WTC11 (cell line): ENCODE results near the gene ZMYND8. TPM values are rescaled to one million over a fixed set of nuclear protein-coding genes. Genes with fewer than 3 reads are reported as not detected.
A peak's percentile ranks its signal among the peaks of the same experiment; 100 is the strongest.

Source experiments
- ATAC-seq: fragments of 200-7000 bp; cut with Tn5 transposase; 2 replicates; pipeline ENCODE4 v1.10.0; 2021; ENCODE audit warnings: mild to moderate bottlenecking, moderate library complexity
- CTCF ChIA-PET: fragments of 300-600 bp; sonication (Branson Sonifier 250); formaldehyde crosslinking; loops from one replicate; lab custom pipeline; 2021; ENCODE audit warnings: antibody characterized with exemption; lab: Charles Lee
- POLR2A ChIA-PET: fragments of 350-600 bp; sonication (Branson Sonifier 250); formaldehyde crosslinking; loops from one replicate; lab custom pipeline; 2021; ENCODE audit warnings: antibody characterized with exemption; lab: Charles Lee
- DNase-seq: peaks from one replicate; pipeline ENCODE4 v3.0.0; 2021; ENCODE audit warnings: low spot score
- H3K27ac Mint-ChIP-seq: 2 replicates; pipeline ENCODE4 v1.8.0; 2021; ENCODE audit warnings: mixed read lengths
- H3K27me3 Mint-ChIP-seq: 2 replicates; pipeline ENCODE4 v1.8.0; 2021; ENCODE audit warnings: low read depth, mild to moderate bottlenecking, moderate library complexity, mixed read lengths
- H3K36me3 Mint-ChIP-seq: 2 replicates; pipeline ENCODE4 v1.8.0; 2021; ENCODE audit warnings: mixed read lengths
- H3K4me1 Mint-ChIP-seq: 2 replicates; pipeline ENCODE4 v1.8.0; 2022; ENCODE audit warnings: mixed read lengths
- H3K4me3 Mint-ChIP-seq: 2 replicates; pipeline ENCODE4 v1.8.0; 2021; ENCODE audit warnings: mild to moderate bottlenecking, moderate library complexity, mixed read lengths
- H3K9me3 Mint-ChIP-seq: 2 replicates; pipeline ENCODE4 v1.8.0; 2021; ENCODE audit warnings: mixed read lengths
- ATF6 ChIP-seq: sonication (generic); formaldehyde crosslinking; IDR thresholded peaks from 2 replicates; pipeline ENCODE4 v1.8.1; 2023; ENCODE audit warnings: mild to moderate bottlenecking, missing genetic modification reagents
- E2F5 ChIP-seq: sonication (generic); formaldehyde crosslinking; IDR thresholded peaks from 2 replicates; pipeline ENCODE4 v1.8.1; 2022; ENCODE audit warnings: mild to moderate bottlenecking, moderate library complexity, missing genetic modification reagents
- ELF4 ChIP-seq: sonication (generic); formaldehyde crosslinking; IDR thresholded peaks from 2 replicates; pipeline ENCODE4 v1.8.1; 2022; ENCODE audit warnings: low read depth, mild to moderate bottlenecking, moderate library complexity, missing genetic modification reagents
- IRF2 ChIP-seq: sonication (generic); formaldehyde crosslinking; IDR thresholded peaks from 2 replicates; pipeline ENCODE4 v1.8.0; 2022; ENCODE audit warnings: low read depth, missing genetic modification reagents, borderline replicate concordance
- KAT7 ChIP-seq: sonication (generic); formaldehyde crosslinking; IDR thresholded peaks from 2 replicates; pipeline ENCODE4 v1.8.1; 2023; ENCODE audit warnings: missing genetic modification reagents, mild to moderate bottlenecking, borderline replicate concordance
- NFATC4 ChIP-seq: fragments of 250-450 bp; sonication (Bioruptor Pico); IDR thresholded peaks from 2 replicates; pipeline ENCODE4 v1.9.0; 2021; ENCODE audit warnings: mild to moderate bottlenecking
- SMAD4 ChIP-seq: sonication (generic); formaldehyde crosslinking; IDR thresholded peaks from 2 replicates; pipeline ENCODE4 v1.8.0; 2022; ENCODE audit warnings: mild to moderate bottlenecking, missing genetic modification reagents
- SOX15 ChIP-seq: fragments of 250-450 bp; sonication (Bioruptor Pico); IDR thresholded peaks from 2 replicates; pipeline ENCODE4 v1.9.0; 2021; ENCODE audit warnings: mild to moderate bottlenecking
- SP1 ChIP-seq: sonication (generic); formaldehyde crosslinking; conservative IDR thresholded peaks from 2 replicates; pipeline ENCODE4 v1.8.1; 2022; ENCODE audit warnings: missing genetic modification reagents
- STAT6 ChIP-seq: sonication (generic); formaldehyde crosslinking; conservative IDR thresholded peaks from 2 replicates; pipeline ENCODE4 v1.8.1; 2023; ENCODE audit warnings: mild to moderate bottlenecking, low read depth, missing genetic modification reagents, moderate library complexity
- TCF7 ChIP-seq: sonication (generic); formaldehyde crosslinking; IDR thresholded peaks from 2 replicates; pipeline ENCODE4 v1.8.0; 2022; ENCODE audit warnings: mild to moderate bottlenecking, low read depth, missing genetic modification reagents, moderate library complexity
- ZNF121 ChIP-seq: sonication (generic); formaldehyde crosslinking; IDR thresholded peaks from 2 replicates; pipeline ENCODE4 v1.8.0; 2023; ENCODE audit warnings: missing genetic modification reagents
- ZNF425 ChIP-seq: fragments of 250-450 bp; sonication (Bioruptor Pico); conservative IDR thresholded peaks from 2 replicates; pipeline ENCODE4 v1.9.0; 2021; ENCODE audit warnings: mild to moderate bottlenecking
- ZNF532 ChIP-seq: fragments of 250-450 bp; sonication (Bioruptor Pico); IDR thresholded peaks from 2 replicates; pipeline ENCODE4 v1.9.0; 2021; ENCODE audit warnings: mild to moderate bottlenecking, borderline replicate concordance
- ZSCAN18 ChIP-seq: fragments of 250-450 bp; sonication (Bioruptor Pico); IDR thresholded peaks from 2 replicates; pipeline ENCODE4 v2.1.2; 2022; ENCODE audit warnings: mild to moderate bottlenecking, moderate library complexity
- total RNA-seq: library from RNA; stranded (reverse); gene quantifications from 3 replicates; pipeline ENCODE4 v1.2.3, GENCODE V29; 2021

The ZMYND8 gene
- total RNA-seq, 1 experiment from 2014 or later = 114 TPM

- Mint-ChIP-seq H3K4me1 (0 out of 2 replicates have a peak, but pooled peaks cover 3% of the 10 kb centered on the region), H3K36me3 (no peaks in the 10 kb centered on the region), H3K4me3 (no peak overlapping the region), H3K9me3 (peaks cover 26% of the 10 kb centered on the region), H3K27me3 (no peaks in the 10 kb centered on the region), H3K27ac (no peak overlapping the region)
- ATAC-seq (no peak), DNase-seq (no peak)
- POLR2A ChIA-PET = interaction anchor here (1.1 kb wide), 1 partner anchor 110 kb away, joined by 5 read pairs; the partner anchor contains the start of gene NCOA3
- CTCF ChIA-PET = interaction anchor here (1.5 kb wide), 1 partner anchor 229 kb away, joined by 6 read pairs; no protein-coding TSS in a partner anchor
- TF ChIP-seq ATF6 (CRISPR knock-in tag) = no peak
- TF ChIP-seq ZNF121 (CRISPR knock-in tag) = peak; percentile 15; the same call in 1 of the 2 replicates
- TF ChIP-seq ELF4 (CRISPR knock-in tag) = no peak
Observed at GRCh38 chr20:47391276-47392010, 34.9 kb upstream of the ZMYND8 start.

- DNase-seq (no peak), ATAC-seq (no peak)
- Mint-ChIP-seq H3K36me3 (peaks cover under 1% of the 10 kb centered on the region), H3K4me1 (0 out of 2 replicates have a peak, but pooled peaks cover 3% of the 10 kb centered on the region), H3K27ac (no peak overlapping the region), H3K9me3 (peaks cover 28% of the 10 kb centered on the region), H3K27me3 (no peaks in the 10 kb centered on the region), H3K4me3 (no peak overlapping the region)
- ChIA-PET CTCF (no interaction called here), POLR2A (no interaction called here)
- no peak for TF ChIP-seq ZNF425
- TF ChIP-seq IRF2 (CRISPR knock-in tag) = no peak
- no peak for TF ChIP-seq KAT7
- no peak for TF ChIP-seq SOX15
- TF ChIP-seq ZSCAN18 (CRISPR knock-in tag) = no peak
- TF ChIP-seq TCF7 (CRISPR knock-in tag) = no peak
- no peak for TF ChIP-seq NFATC4 (CRISPR knock-in tag)
- TF ChIP-seq SMAD4 (CRISPR knock-in tag) = no peak
- TF ChIP-seq ZNF532 (CRISPR knock-in tag) = no peak
- TF ChIP-seq E2F5 (CRISPR knock-in tag) = no peak
- TF ChIP-seq SP1 (CRISPR knock-in tag) = no peak
- TF ChIP-seq STAT6 (CRISPR knock-in tag) = no peak
Observed at GRCh38 chr20:47389867-47390347, 33.4 kb upstream of the ZMYND8 start.
